ENCODE data around the gene HBE1. TPM values are rescaled to one million over a fixed set of nuclear protein-coding genes. Genes with fewer than 3 reads are reported as not detected.

Gene HBE1
- total and polyA plus RNA-seq, 2 of the 8 experiments (the other 6 are each of a cell fraction or from before 2014, with no cell fraction given): 0.39 TPM; not detected in 1

GRCh38 chr11:5307256-5308019 lies 37.7 kb upstream of the HBE1 start:
- WGBS, 2 experiments (ENCODE audit: extremely low coverage in 1 of 2, insufficient coverage in 1 of 2, insufficient read length in 1 of 2, insufficient replicate concordance in 2 of 2, low coverage in 1 of 2, low lambda C conversion rate in 2 of 2, missing lambda C conversion rate in 1 of 2): 78% methylated on average over 2 of the region's 2 CpGs; no CpG with 5 or more reads in 1 of the 2 experiments
- no peak overlapping the region for H2BK15ac ChIP-seq (ENCODE audit: low read length)

More at GRCh38 chr11:5307256-5308019, 37.7 kb upstream of the HBE1 start:
- Histone ChIP-seq H3K4me1 (replicated peaks in 1 of 4; ENCODE audit: control insufficient read depth in 3 of 4, insufficient read depth in 4 of 4, low read length in 3 of 4) (no peaks in the 10 kb centered on the region), H2AFZ (ENCODE audit: low read length) (no peak overlapping the region), H3K79me2 (ENCODE audit: control insufficient read depth in 1 of 2, insufficient read depth in 2 of 2, low read length in 2 of 2) (no peaks in the 10 kb centered on the region), H3K23me2 (ENCODE audit: low read depth, low read length) (no peaks in the 10 kb centered on the region), H3K27me3 (replicated peaks in 1 of 4; ENCODE audit: control insufficient read depth in 3 of 4, extremely low read depth in 1 of 4, insufficient read depth in 3 of 4, low read length in 3 of 4) (no peaks in the 10 kb centered on the region), H3K14ac (ENCODE audit: insufficient read length) (no peak overlapping the region), H3K9ac (replicated peaks in 1 of 4; ENCODE audit: extremely low read depth in 1 of 4, low read depth in 3 of 4, low read length in 3 of 4) (no peak overlapping the region), H3K4ac (replicated peaks; ENCODE audit: insufficient read length, low read depth, low read length) (no peak overlapping the region), H3K79me1 (ENCODE audit: low read depth, low read length) (no peaks in the 10 kb centered on the region), H3K56ac (replicated peaks; ENCODE audit: insufficient read length, low read depth, low read length) (no peak overlapping the region), H4K8ac (ENCODE audit: extremely low read depth, insufficient read depth, low read length) (no peak overlapping the region), H3K18ac (ENCODE audit: extremely low read depth, low read length) (no peak overlapping the region), H2BK120ac (replicated peaks; ENCODE audit: low read depth, low read length) (no peak overlapping the region), H3K4me3 (ENCODE audit: extremely low read depth in 1 of 4, insufficient read depth in 2 of 4, low read depth in 3 of 4, low read length in 4 of 4) (no peak overlapping the region), H3K9me3 (ENCODE audit: insufficient read depth in 2 of 2, low read depth in 1 of 2, low read length in 1 of 2) (no peaks in the 10 kb centered on the region), H2AK5ac (ENCODE audit: low read depth, low read length) (no peak overlapping the region), H3K4me2 (ENCODE audit: insufficient read depth in 1 of 2, low read depth in 2 of 2, low read length in 2 of 2) (no peak overlapping the region), H4K20me1 (replicated peaks in 1 of 2; ENCODE audit: control insufficient read depth in 1 of 2, insufficient read depth in 2 of 2, low read length in 2 of 2) (no peaks in the 10 kb centered on the region), H3K23ac (ENCODE audit: insufficient read length) (no peak overlapping the region), H2BK5ac (ENCODE audit: low read depth, low read length) (no peak overlapping the region), H3K27ac (ENCODE audit: low read depth, low read length) (no peak overlapping the region), H4K91ac (replicated peaks; ENCODE audit: insufficient read length, low read length) (no peak overlapping the region), H2BK20ac (ENCODE audit: low read length) (no peak overlapping the region), H4K5ac (ENCODE audit: insufficient read length, low read depth, low read length) (no peak overlapping the region), H3K36me3 (ENCODE audit: control insufficient read depth in 2 of 4, insufficient read depth in 4 of 4, low read length in 3 of 4) (no peaks in the 10 kb centered on the region), H2BK12ac (ENCODE audit: low read depth, low read length) (no peak overlapping the region)
- FAIRE-seq (no peak), DNase-seq (ENCODE audit: low read depth in 1 of 2, low spot score in 2 of 2) (no peak)
- POLR2A ChIA-PET (ENCODE audit: partially characterized antibody): no interaction called here
- TF ChIP-seq SUZ12 (IDR thresholded peaks at IDR 0.05; ENCODE audit: low read length) (no peak), CBX5 (IDR thresholded peaks at IDR 0.05; ENCODE audit: low read depth, low read length) (no peak)
- CTCF ChIA-PET (ENCODE audit: partially characterized antibody): no interaction called here

Data from H1 (cell line).